GM18498 (cell line): ENCODE results near the gene CTSO.
A peak's percentile ranks its signal among the peaks of the same experiment; 100 is the strongest.
"Not testable (repeated sequence)": the region's sequence is repeated elsewhere in the genome, so short reads cannot be mapped to it uniquely, and the experiment has no call there.

Experiments
- ATAC-seq: cut with Tn5 transposase; IDR thresholded peaks from one replicate; pipeline ENCODE4 v1.9.1; 2021; ENCODE audit warnings: mild to moderate bottlenecking, moderate library complexity; ENCODE audit not compliant: unreplicated experiment

The CTSO gene

GRCh38 chr4:155908187-155909139 lies 45.2 kb downstream of the CTSO start:
- ATAC-seq, result peak; percentile 89

GRCh38 chr4:155907556-155907955 lies 46.1 kb downstream of the CTSO start:
- ATAC-seq, result no peak

GRCh38 chr4:155906554-155907247 lies 47.0 kb downstream of the CTSO start:
- no peak for ATAC-seq

GRCh38 chr4:155904331-155904730 lies 49.3 kb downstream of the CTSO start:
- ATAC-seq, result no peak

- ATAC-seq, result no peak
Measured at GRCh38 chr4:155903453-155903852, 50.2 kb downstream of the CTSO start, which contains the start of gene TDO2. Gene TDO2 (plus strand): TSS chr4:155903696. CDS start chr4:155903759, 63 bp downstream.

- ATAC-seq, result no peak
Measured at GRCh38 chr4:155901013-155901412, 52.7 kb downstream of the CTSO start.

GRCh38 chr4:155900381-155900780 lies 53.3 kb downstream of the CTSO start:
- no peak for ATAC-seq

- ATAC-seq, result no peak
Measured at GRCh38 chr4:155899891-155900290, 53.8 kb downstream of the CTSO start.

GRCh38 chr4:155898371-155898770 lies 55.3 kb downstream of the CTSO start:
- not testable (repeated sequence) for ATAC-seq

- ATAC-seq, result no peak
Measured at GRCh38 chr4:155891058-155891457, 62.6 kb downstream of the CTSO start.

GRCh38 chr4:155889946-155890345 lies 63.7 kb downstream of the CTSO start:
- no peak for ATAC-seq

GRCh38 chr4:155889031-155889793 lies 64.5 kb downstream of the CTSO start:
- peak; percentile 92 for ATAC-seq

- ATAC-seq, result no peak
Measured at GRCh38 chr4:155887847-155888570, 65.7 kb downstream of the CTSO start.

GRCh38 chr4:155887045-155887444 lies 66.6 kb downstream of the CTSO start:
- ATAC-seq, result no peak

GRCh38 chr4:155885666-155886065 lies 68.0 kb downstream of the CTSO start:
- no peak for ATAC-seq

- no peak for ATAC-seq
Measured at GRCh38 chr4:155883895-155884294, 69.8 kb downstream of the CTSO start.

- peak; percentile 68 for ATAC-seq
Measured at GRCh38 chr4:155881555-155881954, 72.1 kb downstream of the CTSO start.

- no peak for ATAC-seq
Measured at GRCh38 chr4:155879767-155880166, 73.9 kb downstream of the CTSO start.

GRCh38 chr4:155878611-155879010 lies 75.1 kb downstream of the CTSO start:
- no peak for ATAC-seq

- no peak for ATAC-seq
Measured at GRCh38 chr4:155877971-155878370, 75.7 kb downstream of the CTSO start.
